Mesothelial cell of epicardium (in vitro differentiated cells): ENCODE data around the gene NLRX1. TPM values are rescaled to one million over a fixed set of nuclear protein-coding genes. Genes with fewer than 3 reads are reported as not detected.
"Not testable (repeated sequence)": the region's sequence is repeated elsewhere in the genome, so short reads cannot be mapped to it uniquely, and the experiment has no call there.

Experiments used
- DNase-seq, 2 experiments: peaks; one replicate each; pipeline ENCODE4 v3.0.0; 2021; ENCODE audit warnings: low spot score in 2 of 2; ENCODE audit not compliant: unreplicated experiment in 2 of 2
- H3K27ac Mint-ChIP-seq: 2 replicates; pipeline ENCODE4 v1.8.0; 2021; ENCODE audit warnings: mixed read lengths
- H3K27me3 Mint-ChIP-seq: 2 replicates; pipeline ENCODE4 v1.8.0; 2021; ENCODE audit warnings: low read depth, mixed read lengths
- H3K36me3 Mint-ChIP-seq: 2 replicates; pipeline ENCODE4 v1.8.0; 2021; ENCODE audit warnings: mixed read lengths
- H3K4me1 Mint-ChIP-seq: 2 replicates; pipeline ENCODE4 v1.8.0; 2021; ENCODE audit warnings: mixed read lengths
- H3K4me3 Mint-ChIP-seq: 2 replicates; pipeline ENCODE4 v1.8.0; 2021; ENCODE audit warnings: mild to moderate bottlenecking, moderate library complexity, mixed read lengths
- H3K9me3 Mint-ChIP-seq: 2 replicates; pipeline ENCODE4 v1.8.0; 2021; ENCODE audit warnings: mixed read lengths
- total RNA-seq: library from RNA; stranded (reverse); gene quantifications from 3 replicates; pipeline ENCODE4 v1.2.1, GENCODE V29; 2021
- TF ChIP-seq, protein P1 (sequence below): fragments of 200-600 bp; sonication (generic); IDR thresholded peaks from one replicate; pipeline ENCODE4 v1.5.0; 2021; ENCODE audit warnings: antibody characterized with exemption; ENCODE audit not compliant: unreplicated experiment

The NLRX1 gene
- total RNA-seq, 1 donor from 2014 or later = 21.9 TPM

- Mint-ChIP-seq H3K4me1 (peaks cover 14% of the 10 kb centered on the region), H3K4me3 (no peak overlapping the region), H3K27ac (no peak overlapping the region), H3K9me3 (no peaks in the 10 kb centered on the region), H3K27me3 (no peaks in the 10 kb centered on the region), H3K36me3 (peaks cover 9% of the 10 kb centered on the region)
- TF ChIP-seq, protein P1, sequence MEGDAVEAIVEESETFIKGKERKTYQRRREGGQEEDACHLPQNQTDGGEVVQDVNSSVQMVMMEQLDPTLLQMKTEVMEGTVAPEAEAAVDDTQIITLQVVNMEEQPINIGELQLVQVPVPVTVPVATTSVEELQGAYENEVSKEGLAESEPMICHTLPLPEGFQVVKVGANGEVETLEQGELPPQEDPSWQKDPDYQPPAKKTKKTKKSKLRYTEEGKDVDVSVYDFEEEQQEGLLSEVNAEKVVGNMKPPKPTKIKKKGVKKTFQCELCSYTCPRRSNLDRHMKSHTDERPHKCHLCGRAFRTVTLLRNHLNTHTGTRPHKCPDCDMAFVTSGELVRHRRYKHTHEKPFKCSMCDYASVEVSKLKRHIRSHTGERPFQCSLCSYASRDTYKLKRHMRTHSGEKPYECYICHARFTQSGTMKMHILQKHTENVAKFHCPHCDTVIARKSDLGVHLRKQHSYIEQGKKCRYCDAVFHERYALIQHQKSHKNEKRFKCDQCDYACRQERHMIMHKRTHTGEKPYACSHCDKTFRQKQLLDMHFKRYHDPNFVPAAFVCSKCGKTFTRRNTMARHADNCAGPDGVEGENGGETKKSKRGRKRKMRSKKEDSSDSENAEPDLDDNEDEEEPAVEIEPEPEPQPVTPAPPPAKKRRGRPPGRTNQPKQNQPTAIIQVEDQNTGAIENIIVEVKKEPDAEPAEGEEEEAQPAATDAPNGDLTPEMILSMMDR = no peak
- no peak for DNase-seq
Measured at GRCh38 chr11:119125821-119126220, 42.7 kb upstream of the NLRX1 start.

- H3K9me3 Mint-ChIP-seq = no peaks in the 10 kb centered on the region
- peak overlapping the region; percentile 5 for H3K27ac Mint-ChIP-seq
- H3K27me3 Mint-ChIP-seq = no peaks in the 10 kb centered on the region
- peaks cover 13% of the 10 kb centered on the region for H3K36me3 Mint-ChIP-seq
- H3K4me3 Mint-ChIP-seq = no peak overlapping the region
- TF ChIP-seq, protein P1 = no peak
- peaks cover 11% of the 10 kb centered on the region for H3K4me1 Mint-ChIP-seq
- DNase-seq = no peak
Measured at GRCh38 chr11:119126675-119127268, 41.8 kb upstream of the NLRX1 start.

- Mint-ChIP-seq H3K27me3 (no peaks in the 10 kb centered on the region), H3K4me1 (no peaks in the 10 kb centered on the region), H3K36me3 (peaks cover 23% of the 10 kb centered on the region), H3K27ac (no peak overlapping the region), H3K9me3 (no peaks in the 10 kb centered on the region), H3K4me3 (no peak overlapping the region)
- no peak for DNase-seq
- TF ChIP-seq, protein P1 = no peak
Measured at GRCh38 chr11:119130662-119131061, 37.9 kb upstream of the NLRX1 start.

GRCh38 chr11:119134389-119134978 is 34.0 kb upstream of the NLRX1 start:
- TF ChIP-seq, protein P1 = peak; percentile 36
- no peak overlapping the region for H3K4me3 Mint-ChIP-seq
- no peaks in the 10 kb centered on the region for H3K4me1 Mint-ChIP-seq
- H3K9me3 Mint-ChIP-seq = no peaks in the 10 kb centered on the region
- peaks cover 23% of the 10 kb centered on the region for H3K36me3 Mint-ChIP-seq
- H3K27ac Mint-ChIP-seq = no peak overlapping the region
- peaks cover 9% of the 10 kb centered on the region for H3K27me3 Mint-ChIP-seq
- DNase-seq = no peak

GRCh38 chr11:119139276-119139675 is 29.2 kb upstream of the NLRX1 start:
- not testable (repeated sequence) for DNase-seq, H3K27ac Mint-ChIP-seq, H3K4me3 Mint-ChIP-seq, H3K4me1 Mint-ChIP-seq, H3K9me3 Mint-ChIP-seq, H3K36me3 Mint-ChIP-seq
- H3K27me3 Mint-ChIP-seq = peaks cover 16% of the 10 kb centered on the region

- TF ChIP-seq, protein P1 = peak; percentile 71
- H3K4me3 Mint-ChIP-seq = no peak overlapping the region
- peaks cover 2% of the 10 kb centered on the region for H3K4me1 Mint-ChIP-seq
- H3K27me3 Mint-ChIP-seq = peaks cover 50% of the 10 kb centered on the region
- peak in 1 of 2 experiments; percentile 56 for DNase-seq
- H3K36me3 Mint-ChIP-seq = no peaks in the 10 kb centered on the region
- no peak overlapping the region for H3K27ac Mint-ChIP-seq
- H3K9me3 Mint-ChIP-seq = no peaks in the 10 kb centered on the region
Measured at GRCh38 chr11:119144825-119145486, 23.6 kb upstream of the NLRX1 start.
